Natural killer cell (primary cell): Measurements from ENCODE around the gene TTC16. TPM values are rescaled to one million over a fixed set of nuclear protein-coding genes. Genes with fewer than 3 reads are reported as not detected.

Experiments
- ATAC-seq, 3 donors: fragments of 150-1000 bp in 2 of 3; fragments of 200-7000 bp in 1 of 3; cut with Tn5 transposase; 1 replicate in 1 of 3; 2 replicates in 2 of 3; pipeline ENCODE4 v1.10.0; 2021; ENCODE audit warnings: mild to moderate bottlenecking in 2 of 3, moderate library complexity in 2 of 3
- DNase-seq, 2 donors: peaks; one replicate each; pipeline versions ENCODE4 v3.0.0 to v3.0.0-alpha.2; 2013 to 2021; ENCODE audit warnings: mixed read lengths in 1 of 2
- H3K27ac ChIP-seq: one replicate; pipeline ENCODE4 v1.5.1; 2013; ENCODE audit warnings: mild to moderate bottlenecking, low read length
- H3K27me3 ChIP-seq: one replicate; pipeline ENCODE4 v1.6.1; 2013; ENCODE audit warnings: low read length; ENCODE audit not compliant: control insufficient read depth, insufficient read depth
- H3K36me3 ChIP-seq: one replicate; pipeline ENCODE4 v1.6.1; 2013; ENCODE audit warnings: low read length; ENCODE audit not compliant: control insufficient read depth, insufficient read depth
- H3K4me1 ChIP-seq: one replicate; pipeline ENCODE4 v1.6.1; 2013; ENCODE audit warnings: low read length; ENCODE audit not compliant: control insufficient read depth, insufficient read depth
- H3K4me3 ChIP-seq: one replicate; pipeline ENCODE4 v1.5.1; 2013; ENCODE audit warnings: low read length
- H3K9me3 ChIP-seq: one replicate; pipeline ENCODE4 v1.6.1; 2013; ENCODE audit warnings: low read length; ENCODE audit not compliant: control insufficient read depth, insufficient read depth
- H3K27ac Mint-ChIP-seq, 2 donors: one replicate each; pipeline ENCODE4 v1.8.0; 2022; ENCODE audit warnings: mild to moderate bottlenecking in 2 of 2, mixed read lengths in 2 of 2, moderate library complexity in 1 of 2
- H3K27me3 Mint-ChIP-seq, 2 donors: one replicate each; pipeline ENCODE4 v1.8.0; 2022; ENCODE audit warnings: low read depth in 2 of 2, mixed read lengths in 2 of 2
- H3K36me3 Mint-ChIP-seq: one replicate; pipeline ENCODE4 v1.8.0; 2022; ENCODE audit warnings: mixed read lengths
- H3K4me1 Mint-ChIP-seq, 2 donors: one replicate each; pipeline ENCODE4 v1.8.0; 2022; ENCODE audit warnings: mixed read lengths in 2 of 2
- H3K4me3 Mint-ChIP-seq: one replicate; pipeline ENCODE4 v1.8.0; 2022; ENCODE audit warnings: mild to moderate bottlenecking, moderate library complexity, mixed read lengths
- H3K9me3 Mint-ChIP-seq, 2 donors: one replicate each; pipeline ENCODE4 v1.8.0; 2022; ENCODE audit warnings: mixed read lengths in 2 of 2
- CTCF ChIP-seq: fragments of 200-600 bp; IDR thresholded peaks from one replicate; pipeline ENCODE4 v1.8.0; 2022; ENCODE audit warnings: antibody characterized with exemption
- WGBS: methylation state at CpG from one replicate; pipeline ENCODE4 v1.1.7; 2013; ENCODE audit warnings: missing lambda C conversion rate; ENCODE audit not compliant: insufficient coverage; 5-methylcytosine and 5-hydroxymethylcytosine counted together
- intact Hi-C: fragments of 100-400 bp; cut with micrococcal nuclease; formaldehyde crosslinking; loops from one replicate; pipeline ENCODE4 v1.14.2; 2022
- total RNA-seq, 4 donors: library from RNA; stranded (reverse); fragments of 120-200 nt in 1 of 4; gene quantifications; one replicate each; pipeline versions ENCODE4 v1.2.3 to v1.2.4, GENCODE V29; 2013 to 2022

The TTC16 gene
- total RNA-seq, 3 donors from 2014 or later (not counting 1 experiment from before 2014, with no cell fraction given): 15.5 to 23.0 (median 21.5) TPM

GRCh38 chr9:127751269-127752054 is 35.6 kb downstream of the TTC16 start:
- H3K4me1 Mint-ChIP-seq: peaks cover 18 to 39% of the 10 kb centered on the region in 2 donors
- no peak for ATAC-seq
- H3K27me3 Mint-ChIP-seq: no peaks in the 10 kb centered on the region
- intact Hi-C loops: no loop called here
- no peaks in the 10 kb centered on the region for H3K9me3 Mint-ChIP-seq
- peak overlapping the region; percentile 36 to 66 for H3K27ac Mint-ChIP-seq
- WGBS: 93% methylated on average over 8 of the region's 10 CpGs
- Histone ChIP-seq H3K36me3 (peaks cover 68% of the 10 kb centered on the region), H3K4me3 (no peak overlapping the region), H3K27ac (no peak overlapping the region), H3K9me3 (no peaks in the 10 kb centered on the region), H3K4me1 (peaks cover 18% of the 10 kb centered on the region), H3K27me3 (no peaks in the 10 kb centered on the region)
- DNase-seq: no peak
- no peak overlapping the region for H3K4me3 Mint-ChIP-seq
- TF ChIP-seq CTCF: no peak
- peaks cover 7% of the 10 kb centered on the region for H3K36me3 Mint-ChIP-seq

- 92% methylated on average over 8 of the region's 8 CpGs for WGBS
- DNase-seq (no peak), ATAC-seq (no peak)
- Histone ChIP-seq H3K4me3 (no peak overlapping the region), H3K4me1 (peaks cover 4% of the 10 kb centered on the region), H3K9me3 (no peaks in the 10 kb centered on the region), H3K27ac (no peak overlapping the region), H3K36me3 (peaks cover 61% of the 10 kb centered on the region), H3K27me3 (no peaks in the 10 kb centered on the region)
- peak overlapping the region; percentile 63 to 76 for H3K27ac Mint-ChIP-seq
- peaks cover 5 to 27% of the 10 kb centered on the region in 2 donors for H3K4me1 Mint-ChIP-seq
- H3K4me3 Mint-ChIP-seq: no peak overlapping the region
- intact Hi-C loops: no loop called here
- H3K27me3 Mint-ChIP-seq: no peaks in the 10 kb centered on the region
- no peak for TF ChIP-seq CTCF
- H3K36me3 Mint-ChIP-seq: peaks cover 7% of the 10 kb centered on the region
- no peaks in the 10 kb centered on the region for H3K9me3 Mint-ChIP-seq
These were observed 37.3 kb downstream of the TTC16 start for GRCh38 chr9:127753148-127753547.

DNA sequence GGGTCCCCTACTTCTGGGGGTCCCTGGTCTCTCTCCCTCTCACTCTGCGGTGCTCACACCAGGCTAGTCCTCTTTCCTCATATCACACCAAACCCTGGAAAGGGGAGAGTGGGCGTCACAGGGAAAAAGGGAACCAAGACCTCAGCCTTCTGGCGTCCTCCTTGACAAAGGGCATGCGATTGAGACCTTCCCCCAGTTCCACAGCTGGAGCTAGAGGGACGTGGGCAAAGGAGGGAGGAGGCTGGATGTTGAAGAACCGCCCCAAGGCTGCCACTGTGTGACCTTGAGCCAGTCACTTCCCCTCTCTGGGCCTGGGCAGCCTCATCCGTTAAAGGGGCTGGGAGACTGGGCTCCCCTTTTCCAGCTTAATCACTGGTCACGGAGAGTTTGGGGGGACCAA is 37.7 kb downstream of the TTC16 start:
- H3K4me3 Mint-ChIP-seq: no peak overlapping the region
- no peak overlapping the region for H3K4me3 ChIP-seq
- peaks cover 5 to 29% of the 10 kb centered on the region in 2 donors for H3K4me1 Mint-ChIP-seq
- intact Hi-C loops: no loop called here
- no peak for ATAC-seq
- no peaks in the 10 kb centered on the region for H3K9me3 Mint-ChIP-seq
- H3K27ac ChIP-seq: no peak overlapping the region
- 92% methylated on average over 8 of the region's 8 CpGs for WGBS
- no peaks in the 10 kb centered on the region for H3K9me3 ChIP-seq
- no peak for TF ChIP-seq CTCF
- H3K27me3 ChIP-seq: no peaks in the 10 kb centered on the region
- H3K27me3 Mint-ChIP-seq: no peaks in the 10 kb centered on the region
- H3K27ac Mint-ChIP-seq: no peak overlapping the region
- H3K4me1 ChIP-seq: no peaks in the 10 kb centered on the region
- H3K36me3 ChIP-seq: peaks cover 60% of the 10 kb centered on the region
- DNase-seq: no peak
- H3K36me3 Mint-ChIP-seq: peaks cover 7% of the 10 kb centered on the region
